Measurements from ENCODE around the gene EPB41L4B.

DNA sequence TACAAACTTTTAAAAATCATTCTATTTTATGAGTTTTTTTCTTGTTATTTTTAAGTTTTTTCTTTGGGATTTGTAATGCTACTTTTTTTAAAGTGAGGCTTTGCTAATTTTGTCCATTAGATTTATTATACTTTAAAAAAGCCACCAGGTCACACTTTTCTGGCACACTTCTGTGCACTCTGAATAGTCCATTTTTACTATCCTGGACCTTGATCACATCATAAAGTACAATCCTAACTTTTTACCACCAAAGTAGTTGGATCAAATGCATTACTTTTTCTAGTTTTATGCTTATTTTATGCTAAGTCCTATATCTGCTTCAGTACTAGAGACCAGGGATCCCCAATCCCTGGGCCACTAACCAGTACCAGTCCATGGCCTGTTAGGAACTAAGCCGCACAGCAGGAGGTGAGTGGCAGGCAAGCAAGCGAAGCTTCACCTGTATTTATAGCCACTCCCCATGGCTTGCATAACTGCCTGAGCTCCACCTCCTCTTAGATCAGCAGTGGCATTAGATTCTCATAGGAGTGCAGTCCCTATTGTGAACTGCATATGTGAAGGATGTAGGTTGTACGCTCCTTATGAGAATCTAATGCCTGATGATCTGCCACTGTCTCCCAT, 169.8 kb downstream of the EPB41L4B start:
- TF ChIP-seq EZH2 (IDR thresholded peaks at IDR 0.05; ENCODE audit: borderline replicate concordance, insufficient read depth, low read length, poor library complexity, severe bottlenecking) (no peak), EP300 (conservative IDR thresholded peaks at IDR 0.05; ENCODE audit: poor library complexity, severe bottlenecking) (no peak), RAD21 (conservative IDR thresholded peaks at IDR 0.05) (no peak), TAF1 (IDR thresholded peaks at IDR 0.05; ENCODE audit: low read depth) (no peak), POLR2AphosphoS5 (IDR thresholded peaks at IDR 0.05) (no peak), MXI1 (conservative IDR thresholded peaks at IDR 0.05; ENCODE audit: poor library complexity, severe bottlenecking) (no peak)
- TF ChIP-seq, protein P1, sequence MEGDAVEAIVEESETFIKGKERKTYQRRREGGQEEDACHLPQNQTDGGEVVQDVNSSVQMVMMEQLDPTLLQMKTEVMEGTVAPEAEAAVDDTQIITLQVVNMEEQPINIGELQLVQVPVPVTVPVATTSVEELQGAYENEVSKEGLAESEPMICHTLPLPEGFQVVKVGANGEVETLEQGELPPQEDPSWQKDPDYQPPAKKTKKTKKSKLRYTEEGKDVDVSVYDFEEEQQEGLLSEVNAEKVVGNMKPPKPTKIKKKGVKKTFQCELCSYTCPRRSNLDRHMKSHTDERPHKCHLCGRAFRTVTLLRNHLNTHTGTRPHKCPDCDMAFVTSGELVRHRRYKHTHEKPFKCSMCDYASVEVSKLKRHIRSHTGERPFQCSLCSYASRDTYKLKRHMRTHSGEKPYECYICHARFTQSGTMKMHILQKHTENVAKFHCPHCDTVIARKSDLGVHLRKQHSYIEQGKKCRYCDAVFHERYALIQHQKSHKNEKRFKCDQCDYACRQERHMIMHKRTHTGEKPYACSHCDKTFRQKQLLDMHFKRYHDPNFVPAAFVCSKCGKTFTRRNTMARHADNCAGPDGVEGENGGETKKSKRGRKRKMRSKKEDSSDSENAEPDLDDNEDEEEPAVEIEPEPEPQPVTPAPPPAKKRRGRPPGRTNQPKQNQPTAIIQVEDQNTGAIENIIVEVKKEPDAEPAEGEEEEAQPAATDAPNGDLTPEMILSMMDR (IDR thresholded peaks at IDR 0.05; ENCODE audit: poor library complexity, severe bottlenecking): no peak

All from neural cell (in vitro differentiated cells).